CD14-positive monocyte (primary cell): Measurements from ENCODE around the gene IRF2BP2. TPM values are rescaled to one million over a fixed set of nuclear protein-coding genes. Genes with fewer than 3 reads are reported as not detected.

Experiments
- DNase-seq, 3 donors: peaks; one replicate each; pipeline ENCODE4 v3.0.0-alpha.2; 2011 to 2022
- H2AFZ ChIP-seq: 2 replicates; pipeline ENCODE4 v1.6.0; 2012; ENCODE audit warnings: mild to moderate bottlenecking, low read depth, low read length, inconsistent platforms; ENCODE audit not compliant: insufficient read depth, poor library complexity, severe bottlenecking
- H3K27ac ChIP-seq, 2 donors: 1 replicate in 1 of 2; 2 replicates in 1 of 2; pipeline ENCODE4 v1.5.1; 2012 to 2013; ENCODE audit warnings: low read length in 2 of 2, control low read depth in 1 of 2, inconsistent platforms in 1 of 2, low read depth in 1 of 2, mild to moderate bottlenecking in 1 of 2
- H3K27me3 ChIP-seq, 2 donors: one replicate each; pipeline versions ENCODE4 v1.6.0 to v1.6.1; 2011 to 2013; ENCODE audit warnings: low read length in 2 of 2; ENCODE audit not compliant: control insufficient read depth in 2 of 2, insufficient read depth in 2 of 2
- H3K36me3 ChIP-seq, 2 donors: replicated peaks in 1 of 2; 1 replicate in 1 of 2; 2 replicates in 1 of 2; pipeline versions ENCODE4 v1.5.1 to v1.6.1; 2012 to 2013; ENCODE audit warnings: low read length in 2 of 2, control low read depth in 1 of 2, inconsistent platforms in 1 of 2, mild to moderate bottlenecking in 1 of 2; ENCODE audit not compliant: insufficient read depth in 2 of 2, control insufficient read depth in 1 of 2
- H3K4me1 ChIP-seq, 2 donors: 1 replicate in 1 of 2; 2 replicates in 1 of 2; pipeline versions ENCODE4 v1.5.1 to v1.6.1; 2012 to 2013; ENCODE audit warnings: low read length in 2 of 2, control low read depth in 1 of 2, inconsistent platforms in 1 of 2, mild to moderate bottlenecking in 1 of 2, moderate library complexity in 1 of 2; ENCODE audit not compliant: insufficient read depth in 2 of 2, control insufficient read depth in 1 of 2
- H3K4me2 ChIP-seq: replicated peaks from 2 replicates; pipeline ENCODE3; 2012; ENCODE audit warnings: low read length, moderate library complexity, mild to moderate bottlenecking; ENCODE audit not compliant: poor library complexity, severe bottlenecking; ENCODE audit errors: extremely low read depth
- H3K4me3 ChIP-seq, 3 experiments: fragments of 200-600 bp in 1 of 3; sonication (generic) in 1 of 3; replicated peaks in 1 of 3; 1 replicate in 2 of 3; 2 replicates in 1 of 3; pipeline ENCODE4 v1.5.1; 2011 to 2013; ENCODE audit warnings: low read length in 3 of 3, mild to moderate bottlenecking in 3 of 3, control low read depth in 2 of 3, low read depth in 2 of 3, inconsistent platforms in 1 of 3, moderate library complexity in 1 of 3
- H3K79me2 ChIP-seq: 2 replicates; pipeline ENCODE4 v1.6.0; 2012; ENCODE audit warnings: mild to moderate bottlenecking, control low read depth, inconsistent platforms, low read length, moderate library complexity; ENCODE audit not compliant: insufficient read depth
- H3K9ac ChIP-seq: 2 replicates; pipeline ENCODE4 v1.6.0; 2017; ENCODE audit warnings: low read length, mild to moderate bottlenecking; ENCODE audit not compliant: insufficient read depth, poor library complexity, severe bottlenecking
- H3K9me3 ChIP-seq, 2 donors: replicated peaks in 1 of 2; 1 replicate in 1 of 2; 2 replicates in 1 of 2; pipeline versions ENCODE4 v1.5.1 to v1.6.1; 2012 to 2013; ENCODE audit warnings: low read length in 2 of 2, control low read depth in 1 of 2; ENCODE audit not compliant: control insufficient read depth in 1 of 2, insufficient read depth in 1 of 2
- H4K20me1 ChIP-seq: 2 replicates; pipeline ENCODE4 v1.6.0; 2012; ENCODE audit warnings: mild to moderate bottlenecking, low read length, control low read depth, moderate library complexity; ENCODE audit not compliant: insufficient read depth
- H3K27ac Mint-ChIP-seq, 7 donors: one replicate each; pipeline ENCODE4 v1.8.0; 2020; ENCODE audit warnings: mild to moderate bottlenecking in 7 of 7, mixed read lengths in 7 of 7, moderate library complexity in 6 of 7, inconsistent platforms in 2 of 7
- H3K27me3 Mint-ChIP-seq, 3 donors: one replicate each; pipeline ENCODE4 v1.8.0; 2021 to 2022; ENCODE audit warnings: low read depth in 3 of 3, mild to moderate bottlenecking in 3 of 3, mixed read lengths in 3 of 3, moderate library complexity in 3 of 3, inconsistent platforms in 1 of 3
- H3K36me3 Mint-ChIP-seq, 2 donors: one replicate each; pipeline ENCODE4 v1.8.0; 2020; ENCODE audit warnings: mixed read lengths in 2 of 2, inconsistent platforms in 1 of 2, mild to moderate bottlenecking in 1 of 2
- H3K4me1 Mint-ChIP-seq: one replicate; pipeline ENCODE4 v1.8.0; 2020; ENCODE audit warnings: mild to moderate bottlenecking, mixed read lengths
- H3K4me3 Mint-ChIP-seq, 2 donors: one replicate each; pipeline ENCODE4 v1.8.0; 2020; ENCODE audit warnings: mild to moderate bottlenecking in 2 of 2, mixed read lengths in 2 of 2, moderate library complexity in 1 of 2
- H3K9me3 Mint-ChIP-seq, 7 donors: one replicate each; pipeline ENCODE4 v1.8.0; 2020 to 2022; ENCODE audit warnings: mixed read lengths in 7 of 7, mild to moderate bottlenecking in 6 of 7, moderate library complexity in 6 of 7, inconsistent platforms in 2 of 7
- CTCF ChIP-seq: fragments of 200-600 bp; IDR thresholded peaks from one replicate; pipeline ENCODE4 v1.8.0; 2022; ENCODE audit warnings: antibody characterized with exemption, mild to moderate bottlenecking
- WGBS: methylation state at CpG from one replicate; pipeline ENCODE4 v1.1.5; 2013; ENCODE audit warnings: missing lambda C conversion rate; ENCODE audit not compliant: insufficient coverage; 5-methylcytosine and 5-hydroxymethylcytosine counted together
- intact Hi-C, 2 donors: fragments of 100-400 bp; cut with micrococcal nuclease; formaldehyde crosslinking; loops; one replicate each; pipeline versions ENCODE4 v1.15.0 to v1.15.1; 2023
- polyA plus RNA-seq, 3 donors: library from polyadenylated mRNA; depleted of rRNA in 1 of 3; unstranded in 2 of 3; stranded (reverse) in 1 of 3; fragments of 300-500 nt in 2 of 3; fragments of >200 nt in 1 of 3; fragmentation: Illumina TruSeq in 2 of 3; gene quantifications; 1 replicate in 2 of 3; 2 replicates in 1 of 3; pipeline ENCODE4 v1.2.3, GENCODE V29; 2012 to 2021

Gene IRF2BP2
- polyA plus RNA-seq, 3 donors: 22.4 to 656 (median 22.6) TPM

GRCh38 chr1:234621127-234621468 lies 11.1 kb upstream of the IRF2BP2 start:
- Histone ChIP-seq H4K20me1 (no peaks in the 10 kb centered on the region), H3K4me2 (no peak overlapping the region), H3K9ac (no peak overlapping the region), H3K9me3 (no peaks in the 10 kb centered on the region), H2AFZ (no peak overlapping the region), H3K79me2 (no peaks in the 10 kb centered on the region), H3K4me3 (no peak overlapping the region), H3K27me3 (no peaks in the 10 kb centered on the region), H3K4me1 (peaks cover 24 to 52% of the 10 kb centered on the region in 2 donors), H3K36me3 (no peaks in the 10 kb centered on the region), H3K27ac (no peak overlapping the region)
- H3K9me3 Mint-ChIP-seq: no peaks in the 10 kb centered on the region
- no peaks in the 10 kb centered on the region for H3K36me3 Mint-ChIP-seq
- no CpG with 5 or more reads among the region's 3 CpGs for WGBS
- peaks cover 0 to 2% (median 0%) of the 10 kb centered on the region in 3 donors for H3K27me3 Mint-ChIP-seq
- intact Hi-C loops: no loop called here
- TF ChIP-seq CTCF: no peak
- no peak overlapping the region for H3K27ac Mint-ChIP-seq
- H3K4me3 Mint-ChIP-seq: no peak overlapping the region
- no peak for DNase-seq
- H3K4me1 Mint-ChIP-seq: peaks cover 57% of the 10 kb centered on the region

- TF ChIP-seq CTCF: no peak
- Histone ChIP-seq H3K9ac (peak overlapping the region; percentile 48), H3K9me3 (no peaks in the 10 kb centered on the region), H2AFZ (no peak overlapping the region), H3K4me3 (peak overlapping the region in 2 of 3 experiments; percentile 45 to 60), H3K79me2 (no peaks in the 10 kb centered on the region), H4K20me1 (no peaks in the 10 kb centered on the region), H3K4me1 (peaks cover 24 to 58% of the 10 kb centered on the region in 2 donors), H3K27ac (peak overlapping the region; percentile 77 to 92), H3K27me3 (no peaks in the 10 kb centered on the region), H3K4me2 (peak overlapping the region; percentile 54), H3K36me3 (no peaks in the 10 kb centered on the region)
- intact Hi-C loops: no loop called here
- WGBS: no CpG with 5 or more reads among the region's 6 CpGs
- Mint-ChIP-seq H3K27ac (peak overlapping the region; percentile 92 to 99 (median 98)), H3K4me1 (peaks cover 59% of the 10 kb centered on the region), H3K36me3 (no peaks in the 10 kb centered on the region), H3K27me3 (peaks cover 0 to 2% (median 0%) of the 10 kb centered on the region in 3 donors), H3K4me3 (peak overlapping the region; percentile 65 to 87), H3K9me3 (no peaks in the 10 kb centered on the region)
- peak in 2 of 3 donors; percentile 82 to 86 for DNase-seq
Measured at GRCh38 chr1:234620272-234621126, 10.5 kb upstream of the IRF2BP2 start.
